HG02870 (cell line): ENCODE data around the gene NRSN1.
"Not testable (repeated sequence)": the region's sequence is repeated elsewhere in the genome, so short reads cannot be mapped to it uniquely, and the experiment has no call there.

Experiments used
- ATAC-seq: cut with Tn5 transposase; IDR thresholded peaks from one replicate; pipeline ENCODE4 v1.9.1; 2021; ENCODE audit warnings: mild to moderate bottlenecking, moderate library complexity; ENCODE audit not compliant: unreplicated experiment

NRSN1 gene

GRCh38 chr6:24140591-24140990 lies 14.6 kb downstream of the NRSN1 start:
- no peak for ATAC-seq

DNA sequence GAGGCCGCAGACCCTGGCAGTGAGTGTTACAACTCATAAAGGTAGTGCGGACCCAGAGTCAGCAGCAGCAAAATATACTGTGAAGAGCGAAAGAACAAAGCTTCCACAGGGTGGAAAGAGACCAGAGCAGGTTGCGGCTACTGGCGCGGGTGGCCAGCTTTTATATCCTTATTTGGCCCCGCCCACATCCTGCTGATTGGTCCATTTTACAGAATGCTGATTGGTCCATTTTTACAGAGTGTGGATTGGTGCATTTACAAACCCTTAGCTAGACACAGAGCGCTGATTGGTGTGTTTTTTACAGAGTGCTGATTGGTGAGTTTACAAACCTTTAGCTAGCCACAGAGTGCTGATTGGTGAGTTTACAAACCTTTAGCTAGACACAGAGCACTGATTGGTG lies 16.7 kb downstream of the NRSN1 start:
- ATAC-seq = not testable (repeated sequence)

DNA sequence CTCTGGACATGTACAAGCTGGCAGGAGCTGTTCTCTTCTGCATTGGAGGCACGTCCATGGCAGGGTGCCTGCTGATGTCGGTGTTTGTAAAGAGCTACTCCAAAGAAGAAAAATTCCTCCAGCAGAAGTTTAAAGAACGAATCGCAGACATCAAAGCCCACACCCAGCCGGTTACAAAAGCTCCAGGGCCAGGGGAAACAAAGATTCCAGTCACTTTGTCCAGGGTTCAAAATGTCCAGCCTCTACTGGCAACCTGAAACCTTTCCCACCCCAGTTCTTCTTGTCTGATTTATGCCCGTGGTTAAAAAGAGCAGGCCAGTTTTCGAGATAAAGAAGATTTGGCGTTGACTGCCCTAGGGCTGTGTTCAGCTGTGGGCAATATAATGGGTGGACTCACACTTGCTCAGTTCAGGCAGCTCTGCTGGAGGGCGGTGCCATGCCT lies 19.7 kb downstream of the NRSN1 start:
- ATAC-seq = no peak

DNA sequence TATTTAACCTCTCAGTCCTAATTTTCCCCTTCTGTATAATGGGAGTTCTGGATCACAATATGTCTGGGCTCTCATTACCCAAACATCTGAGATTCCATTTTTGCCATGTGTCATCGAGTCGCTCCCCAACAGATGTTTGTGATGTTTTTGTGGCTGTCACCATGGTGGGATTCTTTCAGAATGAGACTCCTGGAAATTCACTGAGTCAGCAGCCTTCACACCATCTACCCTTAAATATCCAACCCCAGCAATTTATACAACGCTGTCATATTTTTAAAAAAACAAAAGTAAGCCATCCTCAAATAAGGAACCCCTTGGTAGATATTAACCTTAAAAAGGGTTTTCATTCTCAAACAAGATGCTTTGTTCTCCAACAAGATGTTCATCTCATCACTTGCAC lies 20.9 kb downstream of the NRSN1 start:
- ATAC-seq = no peak

- ATAC-seq = no peak
These were observed 21.6 kb downstream of the NRSN1 start for GRCh38 chr6:24147511-24148153.

DNA sequence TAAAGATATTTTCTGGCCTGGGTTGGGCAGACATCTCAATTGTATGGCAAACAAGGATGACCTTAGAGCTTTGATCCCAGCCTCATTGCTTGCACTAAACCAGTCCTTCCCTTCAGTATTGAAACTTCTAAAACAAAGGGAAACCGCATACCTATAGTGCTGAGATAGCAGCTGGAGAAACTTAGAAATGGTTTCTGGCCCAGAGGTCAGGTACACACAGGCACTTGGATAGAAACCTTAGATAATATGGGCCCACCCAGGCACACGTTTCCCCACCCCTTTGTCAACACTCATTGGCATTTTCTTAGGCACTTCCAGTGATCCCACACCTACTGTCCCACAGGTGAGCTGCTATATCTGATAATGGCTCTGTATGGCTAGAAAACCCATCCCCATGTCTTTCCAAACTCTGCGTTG lies 22.1 kb downstream of the NRSN1 start:
- no peak for ATAC-seq

- no peak for ATAC-seq
These were observed 22.7 kb downstream of the NRSN1 start for GRCh38 chr6:24148684-24149083.

GRCh38 chr6:24149296-24149695 lies 23.3 kb downstream of the NRSN1 start:
- no peak for ATAC-seq

DNA sequence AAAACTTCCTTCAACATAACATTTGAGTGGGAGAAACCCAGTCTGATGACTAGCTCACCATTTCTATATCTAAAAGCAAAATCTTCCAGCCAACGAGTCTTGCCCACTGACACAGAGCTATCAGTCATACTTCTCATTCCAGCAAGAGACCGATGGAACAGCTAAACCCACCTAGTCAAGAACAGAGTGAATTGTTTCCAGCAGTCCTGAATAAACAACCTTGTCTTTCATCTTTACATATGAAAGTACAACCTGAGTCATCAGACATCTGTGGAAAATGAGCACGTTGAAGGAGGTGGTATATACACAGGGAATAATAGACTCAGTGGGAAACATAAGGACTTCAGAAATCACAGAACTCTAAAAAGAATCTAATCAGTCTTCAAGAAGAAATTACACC lies 23.8 kb downstream of the NRSN1 start:
- no peak for ATAC-seq

- no peak for ATAC-seq
These were observed 26.0 kb downstream of the NRSN1 start for GRCh38 chr6:24152014-24152413.

DNA sequence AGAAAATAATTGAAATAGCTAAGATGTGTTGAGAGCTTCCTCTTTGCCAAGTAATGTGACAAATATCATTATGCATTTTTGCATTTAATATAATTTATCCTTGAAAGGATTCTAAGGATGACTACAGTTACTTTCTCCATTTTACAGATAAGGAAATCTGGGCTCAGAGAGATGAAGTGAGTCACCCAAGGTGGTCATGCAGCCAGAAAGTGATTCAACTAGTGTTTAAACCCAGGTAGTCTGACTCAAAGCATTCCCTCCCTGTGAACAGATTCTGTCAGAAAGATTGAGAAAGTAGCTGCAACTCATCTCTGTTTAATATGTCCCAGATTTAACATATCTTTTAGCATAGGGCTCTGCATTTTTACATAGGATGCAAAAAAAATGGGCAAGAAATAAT lies 28.1 kb downstream of the NRSN1 start:
- no peak for ATAC-seq

GRCh38 chr6:24157886-24158285 lies 31.9 kb downstream of the NRSN1 start:
- no peak for ATAC-seq

DNA sequence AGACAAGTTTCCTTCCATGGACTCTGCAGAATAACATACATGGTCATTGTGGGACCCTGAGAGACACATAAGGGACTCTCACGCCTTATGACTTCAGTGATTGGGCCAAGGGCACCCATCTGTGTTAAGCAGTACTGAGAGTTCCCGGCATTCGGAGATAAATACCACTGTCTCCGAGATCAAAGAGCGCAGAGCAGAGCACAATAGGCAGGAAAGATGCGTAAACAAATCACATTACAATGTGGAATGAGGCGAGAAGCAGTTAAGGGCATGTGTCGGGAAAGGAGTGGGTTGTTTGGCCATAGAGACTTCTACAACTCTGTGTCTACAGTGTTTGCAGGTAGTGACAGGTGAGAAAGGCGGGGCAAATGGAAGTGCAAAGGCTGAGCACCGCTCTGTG lies 57.6 kb downstream of the NRSN1 start:
- ATAC-seq = no peak

- no peak for ATAC-seq
These were observed 60.3 kb downstream of the NRSN1 start for GRCh38 chr6:24186349-24186748.

- ATAC-seq = no peak
These were observed 62.1 kb downstream of the NRSN1 start for GRCh38 chr6:24187965-24188577.

GRCh38 chr6:24188578-24189080 lies 62.6 kb downstream of the NRSN1 start:
- ATAC-seq = no peak

DNA sequence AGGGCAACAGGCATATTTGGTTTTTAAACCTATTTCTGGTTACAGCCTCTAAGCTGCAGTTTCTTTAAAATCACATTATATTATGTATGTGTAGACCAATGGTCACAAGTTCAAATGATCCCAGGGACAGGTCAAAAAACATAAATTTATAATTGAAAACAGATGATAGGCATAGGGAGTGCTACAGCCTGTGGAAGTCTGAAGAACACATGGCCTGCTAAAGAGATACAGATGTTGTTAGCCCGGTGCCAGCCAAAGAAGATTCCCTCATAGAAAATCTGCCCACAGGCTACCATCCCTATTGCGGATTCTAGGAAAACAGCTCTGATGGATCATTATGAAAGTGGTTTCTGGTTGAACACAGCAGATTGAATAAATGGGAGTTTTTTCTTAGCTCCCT lies 65.3 kb downstream of the NRSN1 start:
- no peak for ATAC-seq

GRCh38 chr6:24193364-24193763 lies 67.3 kb downstream of the NRSN1 start:
- no peak for ATAC-seq

GRCh38 chr6:24194978-24195700 lies 69.1 kb downstream of the NRSN1 start:
- ATAC-seq = no peak

- no peak for ATAC-seq
These were observed 70.0 kb downstream of the NRSN1 start for GRCh38 chr6:24195836-24196597.
